ENCODE data around the gene EBP.

Gene EBP

GRCh38 chrX:48478806-48479205, 42.8 kb upstream of the EBP start:
- Histone ChIP-seq H3K36me3 (ENCODE audit: insufficient read depth, low read length) (peaks cover 49% of the 10 kb centered on the region), H3K4me1 (ENCODE audit: control insufficient read depth, insufficient read depth, low read length) (peaks cover 14% of the 10 kb centered on the region), H3K4me2 (ENCODE audit: low read length) (peak overlapping the region; percentile 91), H3K9me3 (replicated peaks; ENCODE audit: low read length) (no peaks in the 10 kb centered on the region), H3K4me3 (ENCODE audit: low read length) (no peak overlapping the region), H3K27me3 (ENCODE audit: control insufficient read depth, insufficient read depth, low read length) (no peaks in the 10 kb centered on the region), H3K9ac (ENCODE audit: low read depth, low read length) (no peak overlapping the region)

GRCh38 chrX:48480142-48480541, 41.5 kb upstream of the EBP start:
- Histone ChIP-seq H3K4me2 (ENCODE audit: low read length) (no peak overlapping the region), H3K27me3 (ENCODE audit: control insufficient read depth, insufficient read depth, low read length) (no peaks in the 10 kb centered on the region), H3K9me3 (replicated peaks; ENCODE audit: low read length) (no peaks in the 10 kb centered on the region), H3K4me3 (ENCODE audit: low read length) (no peak overlapping the region), H3K36me3 (ENCODE audit: insufficient read depth, low read length) (peaks cover 49% of the 10 kb centered on the region), H3K4me1 (ENCODE audit: control insufficient read depth, insufficient read depth, low read length) (peaks cover 10% of the 10 kb centered on the region), H3K9ac (ENCODE audit: low read depth, low read length) (no peak overlapping the region)

- Histone ChIP-seq H3K36me3 (ENCODE audit: insufficient read depth, low read length) (peaks cover 49% of the 10 kb centered on the region), H3K27me3 (ENCODE audit: control insufficient read depth, insufficient read depth, low read length) (no peaks in the 10 kb centered on the region), H3K9ac (ENCODE audit: low read depth, low read length) (no peak overlapping the region), H3K9me3 (replicated peaks; ENCODE audit: low read length) (no peaks in the 10 kb centered on the region), H3K4me3 (ENCODE audit: low read length) (no peak overlapping the region), H3K4me2 (ENCODE audit: low read length) (no peak overlapping the region), H3K4me1 (ENCODE audit: control insufficient read depth, insufficient read depth, low read length) (peaks cover 9% of the 10 kb centered on the region)
Observed at GRCh38 chrX:48480583-48480982, 41.0 kb upstream of the EBP start.

- Histone ChIP-seq H3K36me3 (ENCODE audit: insufficient read depth, low read length) (peaks cover 57% of the 10 kb centered on the region), H3K9ac (ENCODE audit: low read depth, low read length) (no peak overlapping the region), H3K27me3 (ENCODE audit: control insufficient read depth, insufficient read depth, low read length) (no peaks in the 10 kb centered on the region), H3K4me2 (ENCODE audit: low read length) (no peak overlapping the region), H3K4me1 (ENCODE audit: control insufficient read depth, insufficient read depth, low read length) (peaks cover 15% of the 10 kb centered on the region), H3K4me3 (ENCODE audit: low read length) (no peak overlapping the region), H3K9me3 (replicated peaks; ENCODE audit: low read length) (no peaks in the 10 kb centered on the region)
Observed at GRCh38 chrX:48482526-48482925, 39.1 kb upstream of the EBP start.

- Histone ChIP-seq H3K36me3 (ENCODE audit: insufficient read depth, low read length) (peaks cover 23% of the 10 kb centered on the region), H3K27me3 (ENCODE audit: control insufficient read depth, insufficient read depth, low read length) (no peaks in the 10 kb centered on the region), H3K4me1 (ENCODE audit: control insufficient read depth, insufficient read depth, low read length) (peaks cover 34% of the 10 kb centered on the region), H3K4me2 (ENCODE audit: low read length) (no peak overlapping the region), H3K9ac (ENCODE audit: low read depth, low read length) (peak overlapping the region; percentile 42), H3K4me3 (ENCODE audit: low read length) (no peak overlapping the region), H3K9me3 (replicated peaks; ENCODE audit: low read length) (no peaks in the 10 kb centered on the region)
Observed at GRCh38 chrX:48487362-48487798, 34.2 kb upstream of the EBP start.

- H3K27me3 ChIP-seq (ENCODE audit: control insufficient read depth, insufficient read depth, low read length), result no peaks in the 10 kb centered on the region
- peaks cover 16% of the 10 kb centered on the region for H3K36me3 ChIP-seq (ENCODE audit: insufficient read depth, low read length)
- peaks cover 41% of the 10 kb centered on the region for H3K4me1 ChIP-seq (ENCODE audit: control insufficient read depth, insufficient read depth, low read length)
- no peak overlapping the region for H3K4me2 ChIP-seq (ENCODE audit: low read length)
- H3K9ac ChIP-seq (ENCODE audit: low read depth, low read length), result peak overlapping the region; percentile 42
- H3K4me3 ChIP-seq (ENCODE audit: low read length), result no peak overlapping the region
- H3K9me3 ChIP-seq (replicated peaks; ENCODE audit: low read length), result no peaks in the 10 kb centered on the region
Observed at GRCh38 chrX:48488034-48488433, 33.6 kb upstream of the EBP start.

GRCh38 chrX:48489296-48489695, 32.3 kb upstream of the EBP start:
- Histone ChIP-seq H3K27me3 (ENCODE audit: control insufficient read depth, insufficient read depth, low read length) (no peaks in the 10 kb centered on the region), H3K9ac (ENCODE audit: low read depth, low read length) (no peak overlapping the region), H3K4me3 (ENCODE audit: low read length) (no peak overlapping the region), H3K36me3 (ENCODE audit: insufficient read depth, low read length) (peaks cover 9% of the 10 kb centered on the region), H3K9me3 (replicated peaks; ENCODE audit: low read length) (no peaks in the 10 kb centered on the region), H3K4me1 (ENCODE audit: control insufficient read depth, insufficient read depth, low read length) (peaks cover 51% of the 10 kb centered on the region), H3K4me2 (ENCODE audit: low read length) (no peak overlapping the region)

- Histone ChIP-seq H3K9ac (ENCODE audit: low read depth, low read length) (no peak overlapping the region), H3K4me2 (ENCODE audit: low read length) (no peak overlapping the region), H3K27me3 (ENCODE audit: control insufficient read depth, insufficient read depth, low read length) (no peaks in the 10 kb centered on the region), H3K4me1 (ENCODE audit: control insufficient read depth, insufficient read depth, low read length) (peaks cover 51% of the 10 kb centered on the region), H3K36me3 (ENCODE audit: insufficient read depth, low read length) (peaks cover 9% of the 10 kb centered on the region), H3K9me3 (replicated peaks; ENCODE audit: low read length) (no peaks in the 10 kb centered on the region), H3K4me3 (ENCODE audit: low read length) (no peak overlapping the region)
Observed at GRCh38 chrX:48489892-48490291, 31.7 kb upstream of the EBP start.

GRCh38 chrX:48490661-48491060, 30.9 kb upstream of the EBP start:
- peaks cover 51% of the 10 kb centered on the region for H3K4me1 ChIP-seq (ENCODE audit: control insufficient read depth, insufficient read depth, low read length)
- no peaks in the 10 kb centered on the region for H3K27me3 ChIP-seq (ENCODE audit: control insufficient read depth, insufficient read depth, low read length)
- no peak overlapping the region for H3K4me3 ChIP-seq (ENCODE audit: low read length)
- H3K4me2 ChIP-seq (ENCODE audit: low read length), result no peak overlapping the region
- peaks cover 9% of the 10 kb centered on the region for H3K36me3 ChIP-seq (ENCODE audit: insufficient read depth, low read length)
- no peaks in the 10 kb centered on the region for H3K9me3 ChIP-seq (replicated peaks; ENCODE audit: low read length)
- no peak overlapping the region for H3K9ac ChIP-seq (ENCODE audit: low read depth, low read length)

GRCh38 chrX:48491809-48492208, 29.8 kb upstream of the EBP start:
- Histone ChIP-seq H3K9me3 (replicated peaks; ENCODE audit: low read length) (no peaks in the 10 kb centered on the region), H3K9ac (ENCODE audit: low read depth, low read length) (peak overlapping the region; percentile 41), H3K27me3 (ENCODE audit: control insufficient read depth, insufficient read depth, low read length) (no peaks in the 10 kb centered on the region), H3K4me1 (ENCODE audit: control insufficient read depth, insufficient read depth, low read length) (peaks cover 53% of the 10 kb centered on the region), H3K4me2 (ENCODE audit: low read length) (peak overlapping the region; percentile 58), H3K4me3 (ENCODE audit: low read length) (no peak overlapping the region), H3K36me3 (ENCODE audit: insufficient read depth, low read length) (peaks cover 4% of the 10 kb centered on the region)

- Histone ChIP-seq H3K4me3 (ENCODE audit: low read length) (no peak overlapping the region), H3K4me2 (ENCODE audit: low read length) (peak overlapping the region; percentile 58), H3K9ac (ENCODE audit: low read depth, low read length) (peak overlapping the region; percentile 56), H3K27me3 (ENCODE audit: control insufficient read depth, insufficient read depth, low read length) (no peaks in the 10 kb centered on the region), H3K4me1 (ENCODE audit: control insufficient read depth, insufficient read depth, low read length) (peaks cover 51% of the 10 kb centered on the region), H3K9me3 (replicated peaks; ENCODE audit: low read length) (no peaks in the 10 kb centered on the region), H3K36me3 (ENCODE audit: insufficient read depth, low read length) (no peaks in the 10 kb centered on the region)
Observed at GRCh38 chrX:48492293-48492910, 29.2 kb upstream of the EBP start.

- H3K4me1 ChIP-seq (ENCODE audit: control insufficient read depth, insufficient read depth, low read length), result peaks cover 56% of the 10 kb centered on the region
- H3K9ac ChIP-seq (ENCODE audit: low read depth, low read length), result no peak overlapping the region
- no peaks in the 10 kb centered on the region for H3K9me3 ChIP-seq (replicated peaks; ENCODE audit: low read length)
- no peaks in the 10 kb centered on the region for H3K27me3 ChIP-seq (ENCODE audit: control insufficient read depth, insufficient read depth, low read length)
- no peak overlapping the region for H3K4me3 ChIP-seq (ENCODE audit: low read length)
- H3K4me2 ChIP-seq (ENCODE audit: low read length), result peak overlapping the region; percentile 43
- no peaks in the 10 kb centered on the region for H3K36me3 ChIP-seq (ENCODE audit: insufficient read depth, low read length)
Observed at GRCh38 chrX:48493890-48494364, 27.7 kb upstream of the EBP start.

Measured in skeletal muscle satellite cell (primary cell).